A673 (cell line): ENCODE measurements around the gene XRCC4. TPM values are rescaled to one million over a fixed set of nuclear protein-coding genes. Genes with fewer than 3 reads are reported as not detected.

Experiments used
- BruUV-seq: library from RNA; stranded (reverse); fragments of 400-500 nt; replicated peaks from 2 replicates; lab custom pipeline; 2021; lab: Mats Ljungman, UMichigan
- CTCF ChIA-PET: fragments of 300-600 bp; sonication (Branson Sonifier 250); formaldehyde crosslinking; loops from one replicate; lab custom pipeline; 2022; ENCODE audit warnings: antibody characterized with exemption; lab: Charles Lee
- POLR2A ChIA-PET: fragments of 300-600 bp; sonication (Branson Sonifier 250); formaldehyde crosslinking; loops from one replicate; lab custom pipeline; 2022; ENCODE audit warnings: antibody characterized with exemption; ENCODE audit not compliant: low non-redundant PET; lab: Charles Lee
- DNase-seq: peaks from one replicate; pipeline ENCODE4 v3.0.0-alpha.2; 2015; ENCODE audit warnings: low spot score
- H3K27ac ChIP-seq: fragments of 200-600 bp; sonication (generic); 2 replicates; pipeline ENCODE4 v1.5.1; 2016; ENCODE audit warnings: mixed run types, low read depth, mild to moderate bottlenecking, mixed read lengths, antibody characterized with exemption, low read length; ENCODE audit not compliant: poor library complexity, severe bottlenecking
- H3K27me3 ChIP-seq: fragments of 200-600 bp; sonication (generic); replicated peaks from 2 replicates; pipeline ENCODE4 v1.6.1; 2017; ENCODE audit warnings: mixed run types, low read depth, mild to moderate bottlenecking, mixed read lengths, antibody characterized with exemption, low read length; ENCODE audit not compliant: insufficient read depth, poor library complexity
- H3K36me3 ChIP-seq: fragments of 200-600 bp; sonication (generic); 2 replicates; pipeline ENCODE4 v1.6.1; 2016; ENCODE audit warnings: mixed run types, mild to moderate bottlenecking, mixed read lengths, antibody characterized with exemption, low read length; ENCODE audit not compliant: insufficient read depth, poor library complexity, severe bottlenecking
- H3K4me1 ChIP-seq: fragments of 200-600 bp; sonication (generic); 2 replicates; pipeline ENCODE4 v1.6.1; 2017; ENCODE audit warnings: mixed run types, mild to moderate bottlenecking, mixed read lengths, antibody characterized with exemption, low read length; ENCODE audit not compliant: insufficient read depth, poor library complexity, severe bottlenecking
- H3K4me3 ChIP-seq: fragments of 200-600 bp; sonication (generic); 2 replicates; pipeline ENCODE4 v1.5.1; 2016; ENCODE audit warnings: low read depth, mixed run types, mild to moderate bottlenecking, mixed read lengths, low read length; ENCODE audit not compliant: poor library complexity, severe bottlenecking
- H3K9me3 ChIP-seq: fragments of 200-600 bp; sonication (generic); 2 replicates; pipeline ENCODE4 v1.6.1; 2016; ENCODE audit warnings: mixed run types, low read depth, mild to moderate bottlenecking, mixed read lengths, antibody characterized with exemption, low read length; ENCODE audit not compliant: poor library complexity, severe bottlenecking
- CTCF ChIP-seq: fragments of 300-800, 200-600 bp; sonication (generic); conservative IDR thresholded peaks from 2 replicates; pipeline ENCODE4 v1.5.1; 2017; ENCODE audit warnings: low read depth, mild to moderate bottlenecking, antibody characterized with exemption, low read length, moderate library complexity, mixed read lengths
- EZH2 ChIP-seq: fragments of 200-600 bp; sonication (generic); IDR thresholded peaks from 2 replicates; pipeline ENCODE4 v1.6.1; 2017; ENCODE audit warnings: borderline replicate concordance, low read depth, mild to moderate bottlenecking, mixed read lengths, antibody characterized with exemption, low read length; ENCODE audit not compliant: poor library complexity, severe bottlenecking
- intact Hi-C: fragments of 100-400 bp; cut with micrococcal nuclease; formaldehyde crosslinking; loops from one replicate; pipeline ENCODE4 v1.10.0; 2022; ENCODE audit not compliant: unreplicated experiment
- total RNA-seq: library from RNA; stranded (reverse); gene quantifications from 2 replicates; pipeline ENCODE4 v1.2.3, GENCODE V29; 2021

Gene XRCC4
- total RNA-seq, 1 experiment from 2014 or later, result 8.1 TPM

GRCh38 chr5:83371726-83372125 is 294.4 kb downstream of the XRCC4 start:
- ChIA-PET CTCF (no interaction called here), POLR2A (no interaction called here)
- no TSS peak for BruUV-seq
- TF ChIP-seq EZH2, result no peak
- no peak for TF ChIP-seq CTCF
- Histone ChIP-seq H3K4me1 (no peaks in the 10 kb centered on the region), H3K4me3 (no peak overlapping the region), H3K9me3 (no peaks in the 10 kb centered on the region), H3K27ac (no peak overlapping the region), H3K27me3 (no peaks in the 10 kb centered on the region), H3K36me3 (no peaks in the 10 kb centered on the region)
- intact Hi-C loops, result no loop called here
- no peak for DNase-seq

GRCh38 chr5:83374547-83374946 is 297.2 kb downstream of the XRCC4 start:
- H3K27me3 ChIP-seq, result no peaks in the 10 kb centered on the region
- H3K36me3 ChIP-seq, result no peaks in the 10 kb centered on the region
- POLR2A ChIA-PET, result no interaction called here
- intact Hi-C loops, result no loop called here
- H3K27ac ChIP-seq, result no peak overlapping the region
- TF ChIP-seq CTCF (no peak), EZH2 (no peak)
- no peaks in the 10 kb centered on the region for H3K9me3 ChIP-seq
- no peak overlapping the region for H3K4me3 ChIP-seq
- DNase-seq, result no peak
- CTCF ChIA-PET, result no interaction called here
- H3K4me1 ChIP-seq, result no peaks in the 10 kb centered on the region
- BruUV-seq, result no TSS peak

- Histone ChIP-seq H3K27ac (no peak overlapping the region), H3K36me3 (no peaks in the 10 kb centered on the region), H3K27me3 (no peaks in the 10 kb centered on the region), H3K9me3 (no peaks in the 10 kb centered on the region), H3K4me1 (no peaks in the 10 kb centered on the region), H3K4me3 (no peak overlapping the region)
- CTCF ChIA-PET, result no interaction called here
- BruUV-seq, result no TSS peak
- intact Hi-C loops, result no loop called here
- TF ChIP-seq CTCF, result no peak
- no peak for TF ChIP-seq EZH2
- no peak for DNase-seq
- POLR2A ChIA-PET, result no interaction called here
Observed at GRCh38 chr5:83375049-83375745, 297.9 kb downstream of the XRCC4 start.
